Occipital lobe (tissue), 2 donors: ENCODE measurements around the gene REX1BD. TPM values are rescaled to one million over a fixed set of nuclear protein-coding genes. Genes with fewer than 3 reads are reported as not detected.
"Not testable (repeated sequence)": the region's sequence is repeated elsewhere in the genome, so short reads cannot be mapped to it uniquely, and the experiment has no call there.

Experiments
- DNase-seq: peaks from one replicate; lab custom pipeline; 2025; lab: John Stamatoyannopoulos, UW
- total RNA-seq: library from RNA; depleted of rRNA; stranded (reverse); fragments of >200 nt; gene quantifications from one replicate; pipeline ENCODE4 v1.2.3, GENCODE V29; 2014

The REX1BD gene
- total RNA-seq, 1 donor from 2014 or later = 20.0 TPM

- no peak for DNase-seq
Measured at GRCh38 chr19:18577365-18577914, 11.2 kb upstream of the REX1BD start.

- no peak for DNase-seq
Measured at GRCh38 chr19:18580311-18580710, 8.3 kb upstream of the REX1BD start.

- no peak for DNase-seq
Measured at GRCh38 chr19:18586306-18586705, 2.3 kb upstream of the REX1BD start.

DNA sequence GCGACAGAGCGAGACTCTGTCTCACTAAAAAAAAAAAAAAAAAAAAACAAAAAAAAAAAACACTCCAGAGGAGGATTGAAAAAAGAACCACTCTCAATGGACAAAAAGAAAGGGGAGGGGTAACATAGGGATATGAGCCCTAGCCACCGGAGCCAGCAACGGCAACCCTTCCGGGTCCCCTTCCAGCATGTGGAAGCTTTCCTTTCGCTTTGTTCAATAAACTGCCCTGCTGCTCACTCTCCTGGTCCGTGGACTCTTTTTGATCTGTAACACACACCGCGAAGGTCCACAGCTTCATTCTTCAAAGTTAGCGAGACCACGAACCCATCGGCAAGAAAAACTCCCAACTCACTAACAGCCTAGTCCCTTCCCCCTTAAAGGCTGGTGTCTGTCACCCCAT lies 1.0 kb upstream of the REX1BD start:
- DNase-seq = no peak

DNA sequence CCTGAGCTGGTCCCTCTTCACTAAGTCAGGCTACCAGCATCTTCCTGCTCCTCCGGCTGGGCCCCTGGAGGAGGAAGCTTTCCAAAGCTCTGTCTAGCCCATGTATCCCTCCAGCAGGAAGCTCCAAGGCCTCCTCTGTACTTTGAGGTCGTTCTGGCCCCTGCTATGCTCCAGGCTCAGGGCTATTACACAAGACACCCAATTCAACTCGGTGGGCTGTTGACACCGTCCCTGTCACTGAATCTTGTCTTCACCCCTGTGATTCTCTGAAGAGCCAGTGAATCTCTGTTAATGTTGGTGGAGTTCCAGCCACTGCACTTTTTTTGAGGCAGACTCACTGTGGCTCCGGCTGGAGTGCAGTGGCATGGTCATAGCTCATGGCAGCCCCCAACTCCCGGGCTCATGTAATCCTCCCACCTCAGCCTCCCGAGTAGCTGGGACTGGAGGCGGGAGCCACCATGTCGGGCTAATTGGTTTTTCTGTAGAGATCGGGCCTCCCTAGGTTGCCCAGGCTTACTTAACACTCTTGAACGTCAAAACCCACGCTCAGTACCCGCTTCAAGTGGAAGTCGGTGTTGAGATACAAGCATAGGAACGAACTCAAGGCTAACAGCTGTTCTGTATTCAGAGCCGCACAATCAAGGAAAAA lies 512 bp upstream of the REX1BD start:
- DNase-seq = no peak

GRCh38 chr19:18589380-18590272 lies 1.0 kb downstream of the REX1BD start:
- DNase-seq = no peak

GRCh38 chr19:18590273-18591272 lies 2.0 kb downstream of the REX1BD start:
- peak; percentile 90 for DNase-seq

DNA sequence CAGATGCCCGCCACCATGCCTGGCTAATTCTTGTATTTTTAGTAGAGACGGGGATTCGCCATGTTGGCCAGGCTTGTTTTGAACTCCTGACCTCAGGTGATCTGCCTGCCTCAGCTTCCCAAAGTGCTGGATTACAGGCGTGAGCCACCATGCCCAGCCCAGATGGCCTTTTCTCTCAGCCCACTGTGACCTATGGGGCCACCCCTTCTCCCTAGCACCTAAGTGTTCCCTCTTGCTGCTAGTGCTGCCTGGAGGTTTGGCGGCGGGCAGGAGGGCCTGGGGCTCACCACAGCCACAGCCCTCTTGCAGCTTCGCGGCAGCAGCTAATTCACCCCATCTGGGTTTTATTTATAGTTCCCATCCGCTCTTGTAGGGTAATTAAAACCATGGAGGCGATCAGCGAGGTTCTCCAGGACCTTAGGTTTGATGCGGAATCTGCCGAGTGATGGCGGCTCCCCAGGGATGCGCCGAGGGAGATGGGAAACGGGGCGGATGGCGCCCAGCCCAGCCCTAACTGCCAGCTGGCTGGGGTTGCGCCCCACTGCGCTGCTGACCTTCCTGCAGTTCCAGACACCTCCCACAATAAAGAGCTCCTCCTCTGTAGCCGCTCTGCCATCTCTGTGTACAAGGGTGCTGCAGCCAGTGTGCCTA lies 3.3 kb downstream of the REX1BD start:
- no peak for DNase-seq

GRCh38 chr19:18592732-18593131 lies 4.1 kb downstream of the REX1BD start:
- DNase-seq = not testable (repeated sequence)

DNA sequence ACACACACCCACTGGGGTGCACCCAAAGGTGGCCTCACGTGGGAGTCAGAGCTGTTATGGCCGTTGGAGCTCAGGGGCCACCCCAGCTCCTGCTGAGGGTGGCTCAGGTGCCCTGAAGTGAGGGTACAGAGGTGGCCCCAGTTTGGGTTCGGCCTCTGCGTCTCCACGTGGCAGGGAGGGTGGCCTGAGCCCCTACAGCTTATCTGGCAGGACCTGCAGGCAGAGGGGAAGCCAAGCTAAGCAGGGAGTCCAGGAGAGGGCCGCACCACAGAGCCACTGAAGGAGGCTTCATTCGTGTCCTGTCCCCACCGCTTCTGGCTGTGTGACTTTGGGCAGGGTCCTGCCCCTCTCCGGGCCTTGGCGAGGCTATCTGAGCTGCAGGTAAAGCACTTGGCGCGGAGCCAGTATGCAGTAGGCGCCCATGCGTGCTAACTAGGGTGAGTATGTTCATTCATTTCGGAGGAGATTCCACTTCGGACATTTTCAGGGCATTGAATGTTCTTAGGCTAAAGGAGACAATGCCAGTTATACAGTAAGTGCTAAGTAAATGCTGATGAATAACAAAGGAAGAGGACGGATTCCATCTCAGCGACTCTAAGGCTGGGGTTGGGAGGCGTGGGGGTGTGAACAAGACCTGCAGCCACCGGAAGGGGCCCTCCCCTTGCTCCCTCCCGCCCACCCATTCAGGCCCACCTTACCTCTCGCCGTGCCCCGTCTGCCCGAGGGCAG lies 4.9 kb downstream of the REX1BD start:
- no peak for DNase-seq

DNA sequence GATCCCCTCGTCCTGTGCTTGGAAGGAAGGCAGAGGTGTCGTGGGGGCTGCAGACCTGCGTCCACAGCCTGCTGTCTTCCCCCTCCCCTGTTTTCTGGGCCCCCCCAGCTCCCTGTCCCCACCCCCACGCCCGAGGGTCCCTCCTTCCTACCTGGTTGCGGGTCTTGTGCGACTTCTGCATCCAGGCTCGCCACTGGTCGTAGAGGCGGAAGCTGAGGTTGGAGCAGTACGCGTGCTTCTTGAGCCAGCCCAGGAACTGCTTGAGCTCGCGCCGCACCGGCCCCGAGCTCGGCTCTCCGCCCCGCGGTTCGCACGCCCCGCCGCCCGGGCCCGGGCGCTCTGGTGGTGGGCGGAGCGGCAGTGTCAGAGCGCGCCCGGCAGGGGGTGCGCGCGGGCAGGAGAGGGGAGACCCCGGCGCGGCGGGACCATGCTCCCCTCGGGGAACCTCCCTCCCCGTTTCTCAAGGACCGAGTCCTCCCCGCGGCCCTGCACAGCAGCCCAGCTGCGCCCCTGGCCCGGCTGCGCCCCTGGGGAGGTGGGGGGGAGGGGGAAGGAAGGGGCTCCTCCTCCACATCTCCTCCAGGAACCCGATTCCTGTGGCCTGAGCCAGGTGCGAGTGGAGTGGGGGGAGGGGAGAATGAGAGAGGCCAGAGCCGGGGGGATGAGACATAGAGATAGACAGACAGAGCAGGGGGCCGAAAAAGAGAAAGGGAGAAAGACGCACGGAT lies 5.7 kb downstream of the REX1BD start:
- no peak for DNase-seq

- no peak for DNase-seq
Measured at GRCh38 chr19:18594824-18595373, 6.3 kb downstream of the REX1BD start.

DNA sequence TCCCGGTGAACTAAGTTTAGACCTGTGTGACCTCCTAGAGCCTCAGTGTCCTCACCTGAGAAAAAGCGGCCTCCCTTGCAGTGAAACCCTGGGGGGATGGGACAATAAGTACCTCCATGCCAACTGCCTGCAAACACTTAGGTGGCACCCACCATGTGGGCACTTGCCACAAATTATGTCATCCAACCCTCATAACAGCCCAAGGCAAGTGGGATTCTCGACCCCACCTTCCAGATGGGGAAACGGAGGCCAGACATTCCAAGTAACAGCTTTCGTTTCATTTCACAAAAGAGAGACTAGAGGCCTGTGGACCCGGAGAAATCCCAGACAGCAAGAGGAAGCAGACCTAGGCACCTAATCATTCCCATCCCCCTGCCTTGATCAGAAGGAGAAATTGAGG lies 6.9 kb downstream of the REX1BD start:
- no peak for DNase-seq

GRCh38 chr19:18596752-18597157 lies 8.2 kb downstream of the REX1BD start:
- no peak for DNase-seq

GRCh38 chr19:18597809-18598660 lies 9.4 kb downstream of the REX1BD start:
- no peak for DNase-seq

DNA sequence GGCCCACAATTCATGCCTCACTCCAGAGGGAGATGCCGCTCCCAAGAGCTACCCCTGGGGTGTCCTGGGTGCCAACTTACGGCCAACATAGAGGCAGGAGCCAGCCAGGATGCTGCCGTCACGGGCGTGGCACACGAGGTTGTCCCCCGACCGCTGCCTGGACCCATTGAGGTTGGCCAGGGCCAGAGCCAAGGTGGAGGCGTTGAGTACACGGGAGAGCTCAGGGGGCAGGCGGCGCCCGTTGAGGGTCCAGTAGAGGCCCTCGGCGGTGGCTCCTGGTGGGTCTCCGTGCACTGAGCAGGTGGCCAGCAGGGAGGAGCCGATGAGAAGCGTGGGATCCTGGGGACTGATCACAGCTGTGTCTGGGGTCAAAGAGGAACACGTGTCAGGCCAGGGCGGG lies 10.9 kb downstream of the REX1BD start:
- DNase-seq = no peak

DNA sequence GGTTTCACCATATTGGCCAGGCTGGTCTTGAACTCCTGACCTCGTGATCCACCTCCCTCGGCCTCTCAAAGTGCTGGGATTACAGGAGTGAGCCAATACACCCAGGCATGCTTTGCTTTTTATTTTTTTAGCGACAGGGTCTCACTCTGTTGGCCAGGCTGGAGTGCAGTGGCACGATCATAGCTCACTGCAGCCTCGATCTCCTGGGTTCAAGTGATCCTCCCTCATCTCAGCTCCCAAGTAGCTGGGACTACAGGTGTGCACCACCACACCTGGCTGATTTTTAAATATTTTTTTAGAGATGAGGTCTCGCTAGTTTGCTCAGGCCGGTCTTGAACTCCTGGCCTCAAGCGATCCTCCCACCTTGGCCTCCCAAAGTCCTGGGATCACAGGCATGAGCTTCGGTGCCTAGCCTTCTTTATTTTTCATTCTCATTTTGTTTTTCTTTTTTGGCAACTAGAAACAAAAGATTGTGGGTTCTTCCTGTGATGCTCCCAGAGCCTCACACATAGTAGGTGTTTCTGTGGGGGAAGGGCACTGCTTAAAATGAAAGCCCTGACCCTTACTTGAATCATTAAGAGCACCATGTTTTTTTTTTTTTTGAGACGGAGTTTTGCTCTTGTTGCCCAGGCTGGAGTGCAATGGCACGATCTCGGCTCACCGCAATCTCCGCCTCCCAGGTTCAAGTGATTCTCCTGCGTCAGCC lies 12.2 kb downstream of the REX1BD start:
- DNase-seq = not testable (repeated sequence)

DNA sequence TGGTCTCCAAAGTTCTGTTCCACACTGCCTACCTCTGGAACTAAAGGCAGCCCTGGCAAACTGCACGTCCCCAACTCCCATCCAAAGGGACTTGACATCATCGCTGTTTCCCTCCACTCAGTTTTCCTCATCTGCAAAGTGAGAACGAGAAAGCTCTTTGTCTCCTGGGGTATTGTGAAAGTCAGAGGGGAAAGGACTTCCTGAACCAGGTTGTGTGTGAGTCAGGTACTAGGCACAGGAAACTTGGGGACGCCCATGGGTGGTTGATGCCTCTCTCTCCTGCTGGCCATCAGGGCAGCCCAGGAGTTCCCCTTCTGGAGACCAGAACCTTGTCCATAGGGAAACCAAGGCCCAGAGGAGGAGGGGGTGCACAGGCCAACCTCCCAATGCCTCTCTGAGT lies 13.3 kb downstream of the REX1BD start:
- DNase-seq = no peak
